ENCODE results near the gene OLIG1.
A peak's percentile ranks its signal among the peaks of the same experiment; 100 is the strongest.

Gene OLIG1

DNA sequence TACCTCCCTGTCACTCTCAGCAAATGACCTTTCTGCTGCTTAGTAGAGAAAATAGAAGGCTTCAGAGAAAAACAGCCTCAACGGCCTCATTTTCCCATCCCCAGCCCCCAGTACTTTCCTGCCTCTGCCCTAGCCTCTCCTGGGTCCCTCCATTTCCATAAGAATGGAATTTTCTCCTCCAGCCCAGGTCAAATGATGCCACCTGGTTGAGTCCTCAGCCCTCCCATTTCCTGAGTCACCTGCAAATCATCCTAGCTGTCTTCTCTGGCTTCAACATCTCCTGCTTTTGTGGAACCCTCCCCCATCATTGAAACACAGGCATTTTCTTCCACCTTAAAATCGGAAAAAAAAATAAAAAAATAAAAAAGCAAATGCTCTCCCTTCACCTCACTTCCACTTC is 35.1 kb downstream of the OLIG1 start:
- no peak for DNase-seq

DNA sequence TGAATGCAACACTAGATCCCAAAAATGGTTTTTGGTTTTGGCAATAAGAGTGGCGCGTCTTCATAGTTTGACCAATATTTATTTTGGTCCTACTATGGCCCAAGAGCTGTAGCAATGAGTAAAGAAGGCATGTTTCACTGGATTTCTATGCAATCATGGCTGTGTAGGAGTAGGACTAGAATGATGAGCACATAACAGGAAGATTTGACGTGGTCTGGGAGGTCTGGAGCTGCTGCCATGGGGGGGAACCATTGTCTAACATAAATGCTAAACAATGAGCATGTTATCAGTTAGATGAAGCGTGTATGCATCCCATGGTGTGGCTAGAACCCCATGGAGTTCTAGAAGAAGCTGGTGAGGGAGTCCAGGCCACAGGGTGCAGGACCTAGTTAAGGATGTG is 38.3 kb downstream of the OLIG1 start:
- DNase-seq, result no peak

DNA sequence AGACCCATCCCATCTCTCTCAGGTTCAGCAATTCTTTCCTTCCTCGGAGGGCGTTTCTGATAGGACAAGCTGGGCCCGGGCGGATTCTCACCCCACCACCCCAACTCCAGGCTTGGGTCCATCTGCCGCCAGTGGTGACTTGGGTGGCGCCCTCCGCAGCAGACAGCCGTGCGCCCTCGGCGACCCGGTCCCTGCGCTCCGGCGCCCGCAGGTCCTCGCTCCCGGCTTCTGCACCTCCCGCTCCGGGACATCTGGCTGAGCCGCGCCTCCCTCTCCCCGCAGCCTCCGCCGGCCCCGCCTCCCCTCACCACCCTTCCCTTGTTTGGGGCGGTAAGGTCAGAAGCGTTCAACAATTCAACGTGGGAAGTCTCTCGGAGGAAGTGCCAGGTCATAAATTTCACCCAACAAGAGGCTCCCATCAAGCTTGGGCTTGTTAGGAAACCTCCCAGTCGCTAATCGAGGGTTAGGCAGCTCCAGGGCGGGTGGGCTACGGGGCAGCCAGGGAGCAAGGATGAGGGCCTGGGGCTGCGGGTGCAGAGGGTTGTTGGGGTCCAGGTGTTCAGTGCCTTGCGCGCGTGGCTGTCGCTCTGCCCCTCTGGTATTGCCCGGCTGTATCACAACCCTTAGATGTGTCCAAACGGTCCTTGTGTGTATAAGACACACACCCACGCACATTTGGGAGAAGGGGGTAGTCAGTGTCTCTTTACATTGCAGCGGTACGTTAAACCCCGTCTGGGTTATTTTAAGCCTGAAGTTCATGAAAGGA is 39.8 kb downstream of the OLIG1 start:
- peak; percentile 59 for DNase-seq

DNA sequence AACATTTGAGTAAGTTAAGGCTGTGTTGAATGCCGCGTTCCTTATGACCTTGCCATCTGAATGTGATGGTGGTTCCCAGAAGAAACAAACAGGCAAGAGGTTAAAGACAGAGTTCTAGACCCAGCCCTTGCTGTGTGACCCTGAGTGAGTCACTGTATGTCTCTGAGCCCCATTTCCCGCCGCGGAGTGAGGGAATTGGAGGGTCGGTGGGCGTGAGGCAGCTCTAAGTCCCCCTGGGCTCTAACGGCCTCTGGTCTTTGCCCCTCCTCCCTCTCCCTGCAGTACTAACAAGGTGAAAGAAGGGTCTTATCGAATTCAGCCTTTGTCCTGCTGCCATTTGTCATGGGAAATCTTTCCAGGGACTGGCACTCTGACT is 40.4 kb downstream of the OLIG1 start:
- DNase-seq, result no peak

DNA sequence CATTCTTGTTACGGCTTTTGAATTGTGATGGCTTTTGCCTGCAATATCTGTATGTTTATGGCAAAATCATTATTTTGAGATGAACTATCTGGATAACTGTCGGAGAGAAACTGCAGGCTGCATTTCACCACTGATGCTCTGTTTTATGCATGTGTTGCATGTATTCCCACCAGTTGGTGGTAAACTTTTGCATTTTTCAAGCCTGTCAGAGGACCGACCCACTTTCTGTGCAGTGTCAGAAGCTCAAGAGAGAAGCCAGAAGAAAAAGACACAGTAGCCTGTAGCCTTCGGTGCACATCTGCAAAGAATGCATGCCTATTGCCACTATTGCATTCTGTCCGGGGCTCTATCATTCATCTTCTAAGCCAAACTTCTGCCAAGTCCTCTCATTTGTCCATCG is 41.6 kb downstream of the OLIG1 start:
- no peak for DNase-seq

DNA sequence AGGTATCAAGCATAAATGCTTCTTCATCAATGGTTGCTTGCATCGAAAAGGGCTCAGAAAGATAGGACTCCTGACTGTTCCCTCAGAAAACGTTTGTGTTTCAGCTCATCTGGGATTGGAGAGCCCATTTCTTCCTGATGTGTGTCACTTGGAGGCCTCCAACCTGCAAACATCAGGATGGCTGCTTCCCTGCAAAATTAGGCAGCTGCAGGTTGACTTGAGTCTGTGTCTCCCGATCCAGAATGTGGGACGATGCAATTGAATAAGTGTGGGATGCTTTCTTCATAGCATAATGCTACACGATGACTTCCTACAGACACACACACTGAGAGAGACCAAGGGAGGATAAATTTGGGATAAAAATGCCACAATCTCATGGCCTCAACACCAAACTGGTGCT is 42.2 kb downstream of the OLIG1 start:
- DNase-seq, result no peak

DNA sequence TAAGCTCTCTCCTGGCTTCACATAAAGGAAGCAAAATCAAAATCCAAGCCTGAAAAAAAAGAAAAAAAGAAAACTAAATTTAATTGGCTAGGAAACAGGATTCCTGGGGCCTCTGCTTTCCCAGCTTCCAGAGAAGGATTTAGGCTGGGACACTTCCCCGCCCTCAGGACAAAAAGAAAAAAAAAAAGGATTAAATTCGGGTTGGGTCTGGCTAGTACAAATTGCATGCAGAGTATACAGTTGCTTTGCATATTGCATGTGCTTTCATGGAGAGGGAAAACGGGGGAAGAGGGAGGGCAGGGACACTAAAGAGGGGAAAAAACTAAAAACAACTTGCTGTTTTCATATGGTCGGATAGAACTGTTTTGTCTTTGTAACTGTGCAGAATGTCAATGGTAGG is 42.7 kb downstream of the OLIG1 start:
- no peak for DNase-seq

DNA sequence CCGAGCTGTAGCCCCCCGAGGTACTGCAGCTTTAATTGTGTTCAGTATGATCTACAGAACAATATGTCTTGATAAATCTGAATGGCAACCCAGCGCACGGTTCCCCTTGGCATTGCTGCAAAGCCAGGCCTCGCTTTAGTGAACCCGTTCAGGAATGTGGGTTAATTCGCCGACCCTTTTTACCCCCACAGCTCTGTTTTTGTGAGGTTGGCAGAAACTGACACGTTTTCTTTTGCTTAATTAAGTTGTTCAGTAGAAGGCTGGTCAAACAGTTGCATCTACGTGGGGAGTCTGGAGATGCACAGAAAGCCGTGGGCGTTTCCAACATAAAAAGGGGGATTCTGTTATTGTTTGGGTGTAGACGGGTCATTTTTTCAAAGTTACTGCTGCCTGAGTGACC is 43.2 kb downstream of the OLIG1 start:
- DNase-seq, result no peak

DNA sequence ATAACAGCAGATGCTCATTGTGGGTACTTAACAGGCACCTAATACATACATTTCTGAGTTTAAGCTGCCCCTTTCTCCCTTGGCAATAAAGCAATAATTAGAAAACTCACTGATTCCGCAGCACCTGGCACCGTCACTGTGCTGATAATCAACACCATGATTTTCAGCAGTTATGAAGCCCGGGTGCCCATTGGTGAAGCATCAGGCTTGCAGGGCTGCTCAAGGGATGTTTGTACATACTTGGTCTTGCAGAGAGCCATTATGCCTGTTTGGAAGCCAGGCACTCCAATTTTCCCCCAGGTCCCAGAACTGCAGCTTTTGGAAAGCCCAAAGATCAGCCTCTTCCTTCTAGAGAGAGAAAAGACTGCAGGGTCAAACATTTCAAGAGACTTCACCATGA is 44.3 kb downstream of the OLIG1 start:
- DNase-seq, result no peak

DNA sequence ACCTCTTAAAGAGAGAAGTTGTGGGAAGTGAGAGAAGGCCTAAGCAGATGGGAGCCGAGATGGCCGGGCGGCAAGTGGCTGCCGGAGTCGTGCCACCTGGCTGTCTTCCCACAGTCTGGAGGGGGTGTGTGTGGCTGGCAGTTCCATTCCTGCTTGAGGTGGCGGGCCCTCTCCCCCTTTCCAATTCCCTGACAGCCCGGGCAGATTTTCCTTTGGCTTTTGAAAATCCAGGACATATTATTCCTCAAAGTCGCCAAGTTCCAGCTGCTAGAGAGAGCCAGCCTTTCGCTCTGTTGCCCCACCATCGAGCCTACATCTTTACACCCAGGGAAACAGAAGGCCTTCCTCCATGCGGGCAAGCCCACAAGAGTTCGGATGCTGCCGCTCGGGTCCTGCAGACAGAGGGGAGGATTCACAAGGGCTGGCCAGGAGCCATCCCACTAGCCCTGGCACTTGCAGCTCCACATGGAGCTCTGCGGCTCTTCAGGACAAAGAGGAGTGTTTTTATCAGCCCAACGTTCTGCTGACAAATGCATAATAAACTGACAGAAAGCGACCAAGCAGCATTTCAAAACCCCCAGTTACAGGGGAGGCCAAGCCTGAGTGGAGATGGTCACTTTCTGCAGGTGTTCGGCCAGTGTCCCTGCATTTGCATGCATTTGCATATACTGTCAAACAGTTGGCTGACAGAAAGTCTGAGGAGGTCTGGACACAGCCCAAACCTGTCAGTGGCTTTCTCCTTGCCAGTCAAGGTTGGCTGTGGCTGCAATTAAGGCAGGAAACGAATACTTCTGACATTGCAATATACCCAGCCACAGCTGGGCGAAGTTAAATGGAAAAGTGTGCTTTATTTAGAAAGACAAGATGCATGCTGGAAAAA is 45.9 kb downstream of the OLIG1 start:
- no peak for DNase-seq

DNA sequence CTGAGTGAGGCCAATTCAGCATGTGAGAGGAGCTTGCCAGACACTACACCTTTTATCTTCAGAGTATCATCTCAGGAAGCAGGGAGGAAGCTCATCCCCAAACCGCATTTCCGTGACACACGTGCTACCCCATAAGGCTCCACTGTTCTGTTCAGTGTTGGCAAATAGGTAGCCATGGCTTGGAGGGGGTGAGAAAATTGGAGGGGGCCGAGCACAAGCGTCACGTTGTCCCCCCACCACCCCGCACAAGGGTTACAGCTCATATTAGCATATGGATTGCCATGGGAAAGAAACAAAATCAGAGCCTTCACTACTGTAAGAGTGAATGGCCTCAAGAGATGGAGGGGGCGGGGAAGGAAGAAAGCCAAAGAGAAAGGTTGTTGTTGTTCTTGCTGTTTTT is 46.7 kb downstream of the OLIG1 start:
- no peak for DNase-seq

DNA sequence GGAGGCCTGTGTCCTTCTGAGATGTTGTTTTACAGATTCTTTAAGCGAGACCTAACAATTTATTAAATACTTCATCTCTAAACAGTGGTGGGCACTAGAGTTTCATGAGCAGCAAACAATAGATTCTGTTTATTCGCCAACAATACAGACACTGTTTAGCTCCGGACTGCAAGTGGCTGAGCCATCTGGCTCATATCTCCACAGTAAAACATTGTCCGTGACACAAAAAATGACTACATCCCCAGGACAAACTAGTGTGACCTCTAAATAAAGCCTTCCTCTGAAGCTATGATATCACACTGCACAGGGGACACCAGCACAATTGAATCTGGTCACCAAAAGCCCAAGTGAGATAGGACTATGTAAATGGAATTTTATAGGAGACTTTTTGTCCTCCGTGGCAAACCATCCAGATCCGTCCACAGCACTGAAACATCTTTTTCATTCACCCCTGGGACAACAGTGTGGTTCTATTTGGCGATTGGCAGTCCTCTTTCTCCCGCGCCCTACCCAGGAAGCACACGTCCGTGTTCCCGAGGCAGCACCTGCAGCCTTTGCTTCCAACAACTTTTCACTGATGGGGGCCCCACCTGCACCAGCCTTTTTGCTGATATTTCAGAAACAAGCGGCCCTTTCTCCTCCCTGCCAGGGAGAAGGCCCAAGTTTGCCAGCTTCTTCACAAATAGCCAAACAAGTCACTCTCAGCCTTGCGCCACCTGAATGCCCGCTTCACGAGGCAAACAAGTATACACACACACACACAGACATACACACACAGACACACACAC is 47.4 kb downstream of the OLIG1 start:
- no peak for DNase-seq
